ENCODE results near the gene RNF149.

Gene RNF149

DNA sequence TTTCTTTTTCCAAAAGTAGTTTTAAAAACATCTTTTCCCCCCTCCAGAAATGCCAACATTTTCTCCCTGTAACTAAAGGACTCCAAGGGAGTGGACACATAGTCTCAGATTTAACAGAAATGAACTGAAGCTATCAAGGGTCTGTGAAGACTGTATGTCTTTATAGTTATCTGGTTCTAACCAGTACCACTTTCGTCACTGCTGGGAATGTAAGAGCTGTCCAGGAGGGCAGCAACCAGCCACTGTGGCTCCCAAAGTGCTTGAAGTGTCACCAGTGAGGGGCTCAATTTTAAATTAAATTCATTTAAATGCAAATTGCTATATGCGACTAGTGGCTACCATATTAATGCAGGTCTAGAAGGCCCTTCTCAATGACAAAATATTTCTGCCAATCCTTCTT is 15.0 kb downstream of the RNF149 start:
- no peak for DNase-seq

DNA sequence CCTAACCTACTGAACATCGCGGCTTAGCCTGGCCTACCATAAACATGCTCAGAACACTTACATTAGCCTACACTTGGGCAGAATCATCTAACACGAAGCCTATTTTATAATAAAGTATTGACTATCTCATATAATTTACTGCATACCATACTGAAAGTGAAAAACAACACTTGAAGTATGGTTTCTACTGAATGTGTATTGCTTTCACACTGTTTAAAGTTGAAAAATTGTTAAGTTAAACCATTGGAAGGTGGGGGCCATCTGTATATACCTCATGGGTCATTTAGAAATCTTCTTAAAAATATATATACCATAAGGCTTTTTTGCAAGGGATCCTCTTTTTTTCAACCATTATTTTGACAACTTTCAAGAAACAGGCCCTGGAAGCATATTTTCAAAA is 16.5 kb downstream of the RNF149 start:
- no peak for DNase-seq

DNA sequence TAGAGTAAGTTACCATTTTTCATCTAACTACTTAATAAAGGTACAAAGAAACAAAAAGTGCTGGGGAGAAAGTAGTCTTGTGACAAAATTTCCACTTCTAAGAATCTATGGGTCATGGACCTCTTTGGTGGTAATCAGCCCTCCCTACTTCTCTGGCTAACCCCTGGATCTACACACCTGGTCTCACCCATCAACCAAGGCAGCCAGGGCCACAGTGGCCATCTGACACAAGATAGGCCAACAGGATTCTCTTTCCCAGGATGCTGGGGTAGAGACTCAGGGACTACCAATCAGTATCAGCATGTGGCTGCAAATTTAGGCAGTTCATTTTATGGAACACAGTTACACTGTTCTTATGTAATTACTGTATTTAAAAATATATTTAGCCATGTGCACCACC is 17.8 kb downstream of the RNF149 start:
- DNase-seq: no peak

DNA sequence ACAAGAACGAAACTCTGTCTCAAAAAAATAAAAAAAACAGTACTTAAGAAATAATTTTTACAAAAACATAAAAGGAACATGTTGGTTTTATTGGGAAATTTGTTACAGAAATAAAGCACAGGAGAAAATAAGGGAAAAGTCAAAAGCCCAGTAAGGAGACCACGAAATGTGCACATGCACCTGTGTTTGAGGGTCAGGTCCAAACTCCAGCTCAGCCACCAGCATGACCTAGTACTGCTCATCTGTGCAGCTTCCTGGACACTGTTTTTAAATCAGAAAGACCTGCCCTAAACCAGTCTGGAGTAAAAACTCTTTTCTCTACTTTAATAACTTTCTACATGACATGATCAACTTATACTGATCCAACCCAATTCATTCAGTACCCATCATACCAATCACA is 21.2 kb downstream of the RNF149 start:
- no peak for DNase-seq

DNA sequence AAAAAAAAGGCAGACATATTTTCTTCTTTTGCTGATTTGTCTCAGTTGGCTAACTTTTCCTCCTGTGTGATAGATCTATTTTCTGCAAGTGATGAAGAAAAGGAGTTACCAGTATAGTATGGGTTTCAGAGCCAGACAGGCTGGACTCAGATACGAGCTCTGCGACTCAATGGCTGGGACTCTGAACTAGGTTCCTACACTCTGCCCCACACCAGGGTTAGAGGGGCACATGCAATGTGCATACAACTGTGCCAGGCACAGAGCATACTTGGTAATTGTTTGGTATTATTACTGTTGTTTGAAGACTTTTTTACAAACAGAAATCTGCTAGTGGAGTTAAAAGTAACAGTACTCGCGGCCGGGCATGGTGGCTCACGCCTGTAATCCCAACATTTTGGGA is 21.8 kb downstream of the RNF149 start:
- no peak for DNase-seq

DNA sequence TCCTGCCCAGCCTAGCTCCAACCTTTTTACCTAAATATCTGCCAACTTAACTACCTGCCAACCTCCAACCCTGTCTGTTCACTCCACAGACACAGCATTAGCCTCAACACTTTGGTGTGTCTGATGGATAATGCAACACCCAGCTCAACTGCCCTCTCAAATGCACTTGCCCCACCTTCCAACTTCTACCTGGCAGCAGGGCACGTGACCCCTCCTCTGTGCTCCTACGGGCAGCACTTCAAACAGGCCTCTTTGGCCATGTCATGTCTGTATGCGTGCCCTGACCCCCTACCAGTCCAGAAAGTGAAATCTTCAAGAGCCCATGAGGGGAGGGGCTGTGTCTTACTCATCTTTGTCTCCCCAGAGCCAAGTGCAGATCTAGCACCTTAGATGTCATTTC is 25.5 kb downstream of the RNF149 start:
- no peak for DNase-seq

DNA sequence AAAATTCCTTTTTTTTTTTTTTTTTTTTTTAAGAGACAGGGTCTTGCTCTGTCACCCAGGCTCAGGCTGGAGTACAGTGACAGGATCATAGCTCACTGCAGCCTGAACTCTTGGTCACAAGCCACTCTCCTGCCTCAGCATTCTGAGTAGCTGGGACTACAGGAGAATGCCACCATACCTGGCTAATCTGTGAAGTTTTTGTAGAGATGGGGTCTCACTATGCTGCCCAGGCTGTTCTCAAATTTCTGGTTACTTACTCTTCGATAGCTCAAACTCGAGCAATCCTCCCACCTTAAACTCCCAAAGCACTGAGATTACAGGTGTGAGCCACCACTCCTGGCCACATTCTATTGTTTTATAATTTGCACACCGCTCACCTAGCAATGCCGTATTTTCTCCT is 27.0 kb downstream of the RNF149 start:
- no peak for DNase-seq

DNA sequence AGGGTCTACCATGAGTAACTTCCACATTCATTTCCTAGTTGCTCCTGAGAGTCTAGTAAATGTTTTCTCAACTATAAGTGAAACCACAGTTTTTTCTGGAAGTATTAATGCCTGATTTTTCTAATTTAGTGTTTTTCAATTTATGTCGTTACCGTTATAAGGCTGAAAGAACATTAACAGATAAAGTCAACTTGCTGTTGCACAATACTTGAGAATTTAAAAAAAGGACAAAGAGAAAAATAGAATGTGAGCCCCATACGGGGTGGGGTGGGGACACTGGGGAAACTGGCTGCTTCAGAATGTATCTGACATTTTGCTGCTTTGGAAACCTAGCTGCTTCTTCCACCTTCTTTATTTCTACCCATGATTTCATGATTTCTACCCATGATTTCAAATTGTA is 29.6 kb downstream of the RNF149 start:
- no peak for DNase-seq

DNA sequence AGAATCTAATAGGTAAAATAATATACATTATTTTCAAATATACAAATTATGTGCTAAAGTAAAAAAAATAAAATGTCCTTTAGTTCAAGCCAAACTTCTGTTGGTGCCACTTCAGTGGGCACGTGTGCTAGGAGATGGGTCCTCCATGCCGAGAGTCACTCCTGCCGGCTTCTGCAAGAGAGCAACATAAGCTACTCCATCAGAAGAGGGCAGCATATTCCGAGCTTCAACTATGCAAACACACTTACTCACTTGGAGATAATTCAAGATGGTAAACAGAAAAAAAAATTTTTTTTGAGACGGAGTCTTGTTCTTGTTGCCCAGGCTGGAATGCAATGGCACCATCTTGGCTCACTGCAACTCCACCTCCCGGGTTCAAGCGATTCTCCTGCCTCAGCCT is 31.4 kb downstream of the RNF149 start:
- no peak for DNase-seq

DNA sequence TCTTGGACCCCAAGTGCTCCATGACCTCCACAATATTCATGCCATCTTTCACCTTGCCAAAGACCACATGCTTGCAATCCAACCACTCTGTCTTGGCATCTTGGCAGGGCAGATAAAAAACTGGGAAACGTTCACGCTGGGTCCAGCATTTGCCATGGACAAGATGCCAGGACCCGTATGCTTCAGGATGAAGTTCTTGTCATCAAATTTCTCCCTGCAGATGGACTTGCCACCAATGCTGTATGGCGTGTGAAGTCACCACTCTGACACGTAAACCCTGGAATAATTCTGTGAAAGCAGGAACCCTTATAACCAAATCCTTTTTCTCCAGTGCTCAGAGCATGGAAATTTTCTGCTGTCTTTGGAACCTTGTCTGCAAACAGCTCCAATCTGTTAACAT is 34.4 kb downstream of the RNF149 start:
- no peak for DNase-seq

DNA sequence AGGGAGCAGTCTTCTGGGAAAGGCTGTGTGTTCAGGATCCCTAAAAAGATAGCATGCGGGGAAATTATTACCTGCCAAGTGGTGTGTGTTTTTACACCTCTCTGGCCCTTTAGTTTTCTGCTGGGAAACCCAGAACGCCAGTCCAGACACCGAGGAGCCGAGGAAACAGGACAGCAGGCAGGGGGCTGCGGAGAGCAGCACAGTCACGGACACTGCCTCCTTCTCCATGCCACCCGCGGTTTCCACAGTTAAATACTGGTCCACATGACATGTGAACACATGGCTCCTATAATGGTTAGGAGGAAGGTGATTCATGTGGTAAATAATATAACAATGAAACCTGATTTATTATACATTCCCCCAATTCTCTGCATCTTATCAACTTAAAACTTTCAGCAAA is 35.4 kb downstream of the RNF149 start:
- DNase-seq: no peak

DNA sequence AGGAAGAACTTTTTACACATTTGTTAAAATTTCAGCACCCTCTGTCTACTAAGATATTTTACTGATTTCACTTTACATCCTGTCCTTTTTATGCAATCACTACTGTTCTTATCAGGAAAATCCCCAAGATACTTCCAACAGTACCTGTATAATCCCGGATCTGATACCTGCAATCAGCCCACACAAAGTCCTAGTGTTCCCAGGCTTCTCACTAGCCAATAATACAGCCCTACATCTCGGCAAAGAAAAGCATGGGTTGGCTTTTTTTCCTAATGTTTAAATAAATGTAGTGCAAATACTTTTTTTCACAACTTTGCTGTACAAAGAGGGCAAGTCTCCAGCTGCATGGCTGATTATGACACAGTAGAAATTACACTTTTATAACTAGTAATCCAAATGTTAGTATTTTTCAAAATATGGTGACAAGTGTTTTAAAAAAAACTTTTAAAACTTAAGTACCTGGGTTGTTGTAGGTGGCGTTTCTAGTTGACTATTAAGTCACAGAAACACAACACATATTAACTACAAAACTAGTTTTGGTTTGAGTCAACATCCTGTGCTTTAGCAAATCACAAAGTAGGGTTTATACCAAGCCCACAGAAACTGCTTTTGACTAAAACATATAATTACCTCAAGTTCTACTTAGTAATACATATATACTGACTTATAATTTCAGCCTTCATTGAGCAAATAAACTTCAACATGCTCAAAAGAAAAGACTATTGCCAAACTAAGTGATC is 36.3 kb downstream of the RNF149 start:
- no peak for DNase-seq

DNA sequence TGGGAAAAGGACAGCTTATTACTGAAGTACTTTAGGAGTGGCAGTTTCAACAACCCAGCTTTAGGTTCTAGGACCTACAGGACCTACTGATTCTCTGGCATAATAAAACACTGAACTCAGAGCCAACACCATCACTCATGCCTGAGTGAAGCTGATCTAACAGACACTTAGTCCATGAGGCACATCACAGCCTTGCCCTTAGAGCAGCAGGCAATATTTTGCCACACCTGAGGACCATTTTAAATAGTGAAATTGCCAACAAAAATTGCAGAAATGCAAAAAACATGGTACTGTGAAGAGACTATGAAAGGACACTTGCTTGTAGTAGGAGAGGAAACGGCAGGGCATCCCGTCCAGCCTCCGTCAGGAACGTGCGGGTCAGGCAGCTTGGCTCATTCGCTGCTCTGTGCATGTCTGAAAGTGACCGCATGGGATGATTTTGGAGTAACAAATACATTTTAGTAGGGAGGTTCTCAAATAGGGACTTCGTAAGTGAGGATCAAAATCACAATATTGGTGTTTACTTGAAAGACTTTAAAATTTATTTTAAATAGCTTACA is 37.7 kb downstream of the RNF149 start:
- DNase-seq: no peak

DNA sequence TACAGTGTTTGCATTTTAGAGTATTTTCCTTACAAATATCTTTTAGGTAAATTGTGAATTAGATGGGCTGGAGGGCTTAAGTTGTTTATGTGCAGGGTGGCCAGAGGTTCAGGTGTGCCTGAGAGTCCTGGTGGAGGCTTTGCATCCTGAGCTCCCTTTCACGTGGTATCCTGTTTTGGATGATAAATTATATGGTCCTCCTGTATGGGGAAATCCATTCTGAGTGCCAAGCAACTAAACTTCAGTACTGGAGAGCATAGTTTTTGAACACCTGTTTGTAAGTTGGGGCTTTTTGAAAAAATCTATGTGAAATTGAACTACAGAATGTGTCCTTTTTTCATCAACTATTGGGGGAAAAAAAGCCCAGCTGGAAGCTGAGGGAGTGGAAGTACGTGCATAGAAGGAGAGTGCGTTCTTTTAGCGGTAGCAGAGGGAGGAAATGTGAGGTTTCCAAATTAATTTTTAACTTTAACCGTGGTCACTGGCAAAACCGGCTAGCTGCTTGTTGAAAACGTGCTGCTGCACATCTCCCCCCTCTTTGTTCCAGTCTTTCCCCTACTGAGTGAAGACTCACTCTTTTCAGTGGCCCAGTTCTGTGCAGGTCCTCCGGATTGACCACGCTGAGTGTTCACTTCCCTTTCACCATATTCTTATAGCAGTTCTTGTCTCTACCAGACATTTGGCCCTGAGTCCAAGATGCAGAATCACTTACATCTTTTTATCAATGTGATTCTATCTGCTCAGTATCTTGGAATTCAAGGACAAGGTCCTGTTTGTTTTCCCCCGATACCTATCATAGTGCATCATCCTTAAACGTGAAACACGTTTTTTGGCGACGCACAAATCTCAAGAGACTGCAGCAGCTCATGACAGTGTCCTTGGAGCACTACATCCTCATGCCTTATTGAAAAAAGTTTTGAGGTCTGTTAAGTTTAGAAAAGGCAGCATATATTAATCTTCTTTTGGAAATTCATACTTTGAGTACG is 40.5 kb downstream of the RNF149 start:
- DNase-seq: no peak

DNA sequence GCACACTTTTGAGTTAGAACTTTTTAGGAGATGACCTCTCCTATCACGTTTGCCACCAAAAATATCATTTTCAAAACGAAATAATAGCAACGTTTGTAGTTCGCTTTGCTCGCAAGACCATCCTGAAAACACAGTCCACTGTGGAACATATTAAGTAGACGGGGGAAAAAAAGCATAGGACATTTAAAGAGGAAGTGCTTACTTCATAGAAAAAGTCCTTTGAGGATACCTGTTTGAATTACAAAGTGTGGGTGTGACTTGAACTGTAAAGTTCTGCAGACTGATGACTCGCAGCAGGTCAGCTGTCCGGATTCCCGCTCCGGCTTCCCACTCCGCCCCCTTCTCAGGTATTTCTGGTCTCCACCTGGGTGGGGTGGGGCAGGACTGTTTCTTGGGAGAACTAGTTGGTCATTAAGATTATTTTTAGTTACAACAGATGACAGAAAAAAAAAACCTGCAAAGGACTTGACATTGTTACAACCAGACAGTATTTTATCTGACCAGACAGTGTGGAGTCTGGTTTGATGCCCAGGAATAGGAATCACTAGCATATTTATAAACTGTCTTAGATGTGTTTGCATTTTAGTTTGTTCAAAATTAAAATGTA is 42.5 kb downstream of the RNF149 start:
- no peak for DNase-seq

DNA sequence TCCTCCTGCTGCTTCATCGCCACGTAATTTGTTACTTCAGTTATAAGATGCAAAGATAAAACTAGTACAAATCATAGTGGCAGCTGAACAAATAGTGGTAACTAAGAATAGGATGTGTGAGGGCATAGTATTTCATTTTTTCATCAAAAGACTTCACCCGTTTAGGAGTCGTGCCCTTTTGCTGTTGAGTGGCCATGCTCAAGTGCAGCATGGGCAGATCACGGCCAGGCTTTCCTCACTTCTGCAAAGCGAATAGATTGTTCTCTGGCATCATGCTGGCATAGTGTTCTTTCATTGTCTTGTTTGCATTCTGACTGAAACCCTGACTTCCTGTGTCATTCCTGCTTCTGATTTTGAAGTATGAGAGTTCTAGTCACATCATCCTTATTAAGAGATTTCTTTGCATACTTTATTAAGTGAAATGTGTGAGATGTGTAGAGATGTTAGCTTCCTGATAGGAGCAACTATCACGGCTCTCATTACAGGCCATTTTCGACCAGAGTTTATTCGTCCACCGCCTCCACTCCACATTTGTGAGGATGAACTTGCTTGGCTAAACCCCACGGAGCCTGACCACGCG is 44.1 kb downstream of the RNF149 start:
- DNase-seq: no peak

DNA sequence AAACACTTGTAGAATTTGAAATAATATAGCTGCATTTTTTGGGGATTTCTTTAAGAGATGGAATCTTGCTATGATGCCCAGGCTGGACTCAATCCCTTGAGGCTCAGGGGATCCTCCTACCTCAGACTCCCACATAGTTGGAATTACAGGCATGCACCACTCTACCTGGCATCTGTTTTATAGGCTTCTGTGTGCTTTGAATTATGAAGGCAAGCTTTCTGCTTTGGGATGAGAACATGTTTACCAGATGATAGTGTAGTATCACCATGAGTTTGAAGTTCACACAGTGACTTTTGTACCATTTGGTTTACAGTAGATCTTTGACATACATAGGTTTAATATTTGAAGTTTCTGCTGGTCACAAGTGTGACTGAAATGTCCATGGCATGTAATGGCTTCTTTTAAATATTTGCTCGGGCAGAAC is 45.1 kb downstream of the RNF149 start:
- no peak for DNase-seq

DNA sequence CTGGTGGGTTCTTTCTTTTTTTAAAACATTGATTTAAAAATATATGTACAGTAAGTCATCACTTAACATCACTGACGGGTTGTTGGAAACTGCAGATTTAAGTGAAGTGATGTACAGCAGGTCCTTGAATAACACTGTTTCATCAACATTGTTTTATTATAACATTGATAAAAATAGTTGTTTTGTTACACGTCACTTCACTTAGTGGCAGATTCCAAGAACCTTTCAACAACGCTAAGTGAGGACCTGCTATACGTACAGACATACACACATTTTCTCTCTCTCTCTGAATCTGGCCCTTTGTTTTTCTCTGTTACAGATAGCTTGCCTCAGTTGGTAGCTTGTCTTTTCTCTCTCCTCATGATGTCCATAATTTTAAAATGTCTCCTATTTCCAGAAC is 46.4 kb downstream of the RNF149 start:
- DNase-seq: no peak

DNA sequence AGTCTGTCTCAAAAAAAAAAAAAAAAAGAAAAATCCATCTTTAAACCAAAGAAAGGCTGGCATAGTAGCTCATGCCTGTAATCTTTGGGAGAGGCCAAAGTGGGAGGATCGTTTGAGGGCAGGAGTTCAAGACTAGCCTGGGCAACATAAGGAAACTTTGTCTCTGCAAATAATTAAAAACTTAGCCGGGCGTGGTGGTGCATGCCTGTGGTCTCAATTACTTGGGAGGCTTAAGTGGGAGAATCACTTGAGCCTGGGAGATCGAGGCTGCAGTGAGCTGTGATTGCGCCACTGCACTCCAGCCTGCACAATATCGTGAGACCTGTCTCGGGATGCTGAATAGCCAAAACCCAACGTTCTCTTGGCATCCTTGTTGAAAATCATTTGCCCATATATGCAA is 49.7 kb downstream of the RNF149 start:
- DNase-seq: no peak

DNA sequence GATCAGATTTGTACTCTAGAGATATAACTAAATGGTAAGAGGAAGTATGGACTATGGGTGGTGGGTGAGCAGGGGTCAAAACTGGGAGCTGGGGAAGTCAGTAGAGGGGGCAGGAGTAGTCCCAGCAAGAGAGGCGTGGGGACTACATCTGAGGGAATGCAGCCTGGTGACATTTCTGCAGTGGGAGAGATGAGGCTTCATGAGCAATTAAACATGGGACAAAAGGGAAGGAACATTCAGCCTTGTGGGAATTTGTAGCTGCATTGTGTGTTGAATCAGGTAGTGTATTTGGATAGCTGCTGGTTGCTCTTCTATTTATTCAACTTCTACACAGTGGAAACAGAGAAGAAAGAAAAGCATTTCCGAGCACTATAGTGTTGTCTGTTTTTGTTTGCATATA is 52.2 kb downstream of the RNF149 start:
- DNase-seq: no peak

DNA sequence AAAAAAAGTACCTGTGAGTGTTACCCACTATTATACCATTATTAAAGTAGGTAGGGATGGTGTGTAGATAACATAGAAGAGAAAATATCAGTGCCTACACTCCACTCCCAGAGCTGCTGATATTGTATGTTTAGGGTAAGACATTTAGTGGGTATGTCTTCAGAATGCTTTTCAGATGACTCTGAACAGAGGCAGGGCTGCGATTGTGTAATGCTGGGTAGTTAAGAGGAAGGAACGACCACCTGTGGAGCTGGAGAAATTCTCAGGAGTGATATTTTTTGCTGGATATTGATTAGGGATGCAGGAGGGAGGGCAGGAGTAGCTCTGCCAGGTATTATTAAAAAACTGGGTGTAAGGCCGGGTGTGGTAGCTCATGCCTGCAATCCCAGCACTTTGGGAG is 53.0 kb downstream of the RNF149 start:
- DNase-seq: no peak

DNA sequence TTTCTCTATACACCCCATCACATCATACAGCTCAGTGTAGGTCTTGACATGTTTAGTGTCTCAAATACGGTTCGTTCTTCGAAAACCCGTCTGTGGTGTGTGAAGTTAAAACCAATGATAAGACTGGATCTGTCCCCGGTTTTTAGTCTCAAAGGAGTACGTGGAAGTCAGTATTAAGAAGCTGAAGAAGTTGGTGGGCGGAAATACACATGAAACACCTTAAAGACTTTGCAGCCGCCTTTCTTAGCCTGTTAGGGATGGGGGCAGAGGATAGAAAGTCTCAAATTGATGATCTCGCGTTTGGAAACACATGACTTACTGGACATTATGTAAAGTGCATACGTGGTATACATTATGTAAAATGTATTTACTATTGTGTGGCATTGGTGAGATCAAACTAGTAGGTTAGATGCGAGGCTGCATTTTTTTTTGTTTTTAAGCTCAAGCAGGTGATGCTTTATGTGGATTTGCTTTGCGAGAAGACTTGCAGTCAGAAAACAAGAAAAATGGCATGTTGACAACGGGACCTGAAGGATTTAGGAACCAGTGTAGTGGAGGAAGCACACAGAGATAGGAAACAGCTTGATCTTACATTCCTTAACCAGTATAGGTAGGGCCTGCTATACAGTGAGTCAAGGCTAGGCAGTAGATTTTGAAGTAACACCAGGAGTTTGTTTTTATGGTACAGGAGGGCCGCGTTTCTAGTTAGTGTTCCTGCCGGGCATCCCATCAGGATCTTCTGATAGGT is 54.6 kb downstream of the RNF149 start:
- no peak for DNase-seq
